Panc1 (cell line): Measurements from ENCODE around the gene EOGT. TPM values are rescaled to one million over a fixed set of nuclear protein-coding genes. Genes with fewer than 3 reads are reported as not detected.

Experiments
- ATAC-seq: fragments of 200-7000 bp; cut with Tn5 transposase; 2 replicates; pipeline ENCODE4 v1.9.1; 2020; ENCODE audit warnings: mild to moderate bottlenecking, moderate library complexity
- BruUV-seq: library from RNA; stranded (reverse); fragments of 400-500 nt; replicated peaks from 2 replicates; lab custom pipeline; 2021; lab: Mats Ljungman, UMichigan
- CTCF ChIA-PET: fragments of 300-600 bp; sonication (Branson Sonifier 250); formaldehyde crosslinking; loops from one replicate; lab custom pipeline; 2022; ENCODE audit warnings: antibody characterized with exemption; lab: Charles Lee
- POLR2A ChIA-PET: fragments of 300-600 bp; sonication (Branson Sonifier 250); formaldehyde crosslinking; loops from one replicate; lab custom pipeline; 2022; ENCODE audit warnings: antibody characterized with exemption; lab: Charles Lee
- DNase-seq: peaks from one replicate; pipeline ENCODE4 v3.0.0-alpha.2; 2010; ENCODE audit warnings: low read depth, low spot score
- H3K27ac ChIP-seq: 2 replicates; pipeline ENCODE4 v1.5.1; 2011; ENCODE audit warnings: mild to moderate bottlenecking, low read length, inconsistent platforms
- H3K27me3 ChIP-seq: fragments of 200-500 bp; sonication (Bioruptor generic); 2 replicates; pipeline ENCODE4 v1.6.0; 2014; ENCODE audit warnings: low read length, inconsistent platforms; ENCODE audit not compliant: control insufficient read depth, insufficient read depth
- H3K36me3 ChIP-seq: fragments of 200-500 bp; sonication (Bioruptor generic); 2 replicates; pipeline ENCODE4 v1.5.1; 2014; ENCODE audit warnings: inconsistent platforms, mild to moderate bottlenecking, low read length, moderate library complexity; ENCODE audit not compliant: control insufficient read depth, insufficient read depth
- H3K4me1 ChIP-seq: 2 replicates; pipeline ENCODE4 v1.5.1; 2011; ENCODE audit warnings: inconsistent platforms, mild to moderate bottlenecking, low read length, moderate library complexity; ENCODE audit not compliant: control insufficient read depth, insufficient read depth
- H3K4me3 ChIP-seq, 2 experiments: 2 replicates each; pipeline ENCODE4 v1.5.1; 2011 to 2012; ENCODE audit warnings: low read depth in 2 of 2, low read length in 2 of 2, mild to moderate bottlenecking in 2 of 2, inconsistent platforms in 1 of 2, moderate library complexity in 1 of 2
- H3K9me3 ChIP-seq: fragments of 200-500 bp; sonication (Bioruptor generic); 2 replicates; pipeline ENCODE4 v1.5.1; 2014; ENCODE audit warnings: low read depth, mild to moderate bottlenecking, inconsistent platforms, low read length, moderate library complexity; ENCODE audit not compliant: control insufficient read depth, insufficient read depth
- POLR2AphosphoS5 ChIP-seq: IDR thresholded peaks from 2 replicates; pipeline ENCODE4 v1.6.1; 2012; ENCODE audit warnings: mild to moderate bottlenecking, low read depth, low read length, moderate library complexity
- SIN3A ChIP-seq: IDR thresholded peaks from 2 replicates; pipeline ENCODE4 v1.6.1; 2012; ENCODE audit warnings: low read depth, mild to moderate bottlenecking, low read length, moderate library complexity, borderline replicate concordance; ENCODE audit not compliant: insufficient read depth
- TCF7L2 ChIP-seq: IDR thresholded peaks from 2 replicates; pipeline ENCODE4 v1.6.1; 2011; ENCODE audit warnings: mild to moderate bottlenecking, low read depth, low read length, inconsistent platforms
- in situ Hi-C: cut with HindIII; loops from 2 replicates; pipeline ENCODE4 v1.10.0; 2016; ENCODE audit warnings: low sequenced_read_pairs, low pct_unique_long_range_greater_than_20kb
- intact Hi-C: fragments of 100-400 bp; cut with micrococcal nuclease; formaldehyde crosslinking; loops from one replicate; pipeline ENCODE4 v1.10.0; 2022; ENCODE audit not compliant: unreplicated experiment
- total RNA-seq: library from RNA; stranded (reverse); gene quantifications from one replicate; pipeline ENCODE4 v1.2.1, GENCODE V29; 2021; ENCODE audit not compliant: unreplicated experiment
- TF ChIP-seq, protein P1 (sequence below): fragments of 450-650 bp; IDR thresholded peaks from 2 replicates; pipeline ENCODE4 v1.5.1; 2017; ENCODE audit warnings: mild to moderate bottlenecking
- TF ChIP-seq, protein P2 (sequence below), 2 experiments: IDR thresholded peaks; 2 replicates each; pipeline ENCODE4 v1.6.1; 2011 to 2012; ENCODE audit warnings: low read depth in 2 of 2, control low read depth in 1 of 2, low read length in 1 of 2, mild to moderate bottlenecking in 1 of 2, moderate library complexity in 1 of 2; ENCODE audit not compliant: insufficient read depth in 1 of 2

EOGT gene
- total RNA-seq, 1 experiment from 2014 or later, result 29.1 TPM

GRCh38 chr3:69032737-69033136 is 19.3 kb upstream of the EOGT start:
- no peaks in the 10 kb centered on the region for H3K9me3 ChIP-seq
- peaks cover 10% of the 10 kb centered on the region for H3K36me3 ChIP-seq
- intact Hi-C loops (no loop called here), in situ Hi-C loops (no loop called here)
- POLR2A ChIA-PET, result no interaction called here
- H3K27me3 ChIP-seq, result no peaks in the 10 kb centered on the region
- ATAC-seq, result no peak
- TF ChIP-seq SIN3A (no peak), TCF7L2 (no peak), POLR2AphosphoS5 (no peak)
- TF ChIP-seq, protein P1, sequence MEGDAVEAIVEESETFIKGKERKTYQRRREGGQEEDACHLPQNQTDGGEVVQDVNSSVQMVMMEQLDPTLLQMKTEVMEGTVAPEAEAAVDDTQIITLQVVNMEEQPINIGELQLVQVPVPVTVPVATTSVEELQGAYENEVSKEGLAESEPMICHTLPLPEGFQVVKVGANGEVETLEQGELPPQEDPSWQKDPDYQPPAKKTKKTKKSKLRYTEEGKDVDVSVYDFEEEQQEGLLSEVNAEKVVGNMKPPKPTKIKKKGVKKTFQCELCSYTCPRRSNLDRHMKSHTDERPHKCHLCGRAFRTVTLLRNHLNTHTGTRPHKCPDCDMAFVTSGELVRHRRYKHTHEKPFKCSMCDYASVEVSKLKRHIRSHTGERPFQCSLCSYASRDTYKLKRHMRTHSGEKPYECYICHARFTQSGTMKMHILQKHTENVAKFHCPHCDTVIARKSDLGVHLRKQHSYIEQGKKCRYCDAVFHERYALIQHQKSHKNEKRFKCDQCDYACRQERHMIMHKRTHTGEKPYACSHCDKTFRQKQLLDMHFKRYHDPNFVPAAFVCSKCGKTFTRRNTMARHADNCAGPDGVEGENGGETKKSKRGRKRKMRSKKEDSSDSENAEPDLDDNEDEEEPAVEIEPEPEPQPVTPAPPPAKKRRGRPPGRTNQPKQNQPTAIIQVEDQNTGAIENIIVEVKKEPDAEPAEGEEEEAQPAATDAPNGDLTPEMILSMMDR, result no peak
- TF ChIP-seq, protein P2, sequence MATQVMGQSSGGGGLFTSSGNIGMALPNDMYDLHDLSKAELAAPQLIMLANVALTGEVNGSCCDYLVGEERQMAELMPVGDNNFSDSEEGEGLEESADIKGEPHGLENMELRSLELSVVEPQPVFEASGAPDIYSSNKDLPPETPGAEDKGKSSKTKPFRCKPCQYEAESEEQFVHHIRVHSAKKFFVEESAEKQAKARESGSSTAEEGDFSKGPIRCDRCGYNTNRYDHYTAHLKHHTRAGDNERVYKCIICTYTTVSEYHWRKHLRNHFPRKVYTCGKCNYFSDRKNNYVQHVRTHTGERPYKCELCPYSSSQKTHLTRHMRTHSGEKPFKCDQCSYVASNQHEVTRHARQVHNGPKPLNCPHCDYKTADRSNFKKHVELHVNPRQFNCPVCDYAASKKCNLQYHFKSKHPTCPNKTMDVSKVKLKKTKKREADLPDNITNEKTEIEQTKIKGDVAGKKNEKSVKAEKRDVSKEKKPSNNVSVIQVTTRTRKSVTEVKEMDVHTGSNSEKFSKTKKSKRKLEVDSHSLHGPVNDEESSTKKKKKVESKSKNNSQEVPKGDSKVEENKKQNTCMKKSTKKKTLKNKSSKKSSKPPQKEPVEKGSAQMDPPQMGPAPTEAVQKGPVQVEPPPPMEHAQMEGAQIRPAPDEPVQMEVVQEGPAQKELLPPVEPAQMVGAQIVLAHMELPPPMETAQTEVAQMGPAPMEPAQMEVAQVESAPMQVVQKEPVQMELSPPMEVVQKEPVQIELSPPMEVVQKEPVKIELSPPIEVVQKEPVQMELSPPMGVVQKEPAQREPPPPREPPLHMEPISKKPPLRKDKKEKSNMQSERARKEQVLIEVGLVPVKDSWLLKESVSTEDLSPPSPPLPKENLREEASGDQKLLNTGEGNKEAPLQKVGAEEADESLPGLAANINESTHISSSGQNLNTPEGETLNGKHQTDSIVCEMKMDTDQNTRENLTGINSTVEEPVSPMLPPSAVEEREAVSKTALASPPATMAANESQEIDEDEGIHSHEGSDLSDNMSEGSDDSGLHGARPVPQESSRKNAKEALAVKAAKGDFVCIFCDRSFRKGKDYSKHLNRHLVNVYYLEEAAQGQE (IDR thresholded peaks at IDR 0.05; ENCODE audit: insufficient read depth in 1 of 2, low read depth in 2 of 2, low read length in 1 of 2), result no peak
- H3K27ac ChIP-seq, result no peak overlapping the region
- CTCF ChIA-PET, result no interaction called here
- no peak for DNase-seq
- no peaks in the 10 kb centered on the region for H3K4me1 ChIP-seq
- BruUV-seq, result no TSS peak
- H3K4me3 ChIP-seq, result no peak overlapping the region

DNA sequence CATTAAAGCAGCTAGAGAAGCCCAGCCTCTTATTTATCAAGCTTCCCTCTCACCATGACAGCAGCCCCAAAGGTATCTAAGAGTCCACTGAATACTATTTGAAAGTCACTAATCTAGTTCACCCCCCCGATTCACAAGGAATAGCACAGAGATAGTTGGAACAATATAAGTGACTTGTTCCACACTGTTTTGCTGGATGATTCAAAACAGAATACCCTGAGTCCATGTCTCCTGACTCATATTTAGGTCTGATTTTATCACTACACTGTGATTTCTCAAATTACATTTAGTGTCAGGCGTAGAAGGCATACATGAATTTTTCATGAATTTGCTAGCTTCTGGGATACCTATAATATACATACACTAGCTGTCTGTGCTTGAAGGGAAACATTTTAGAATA is 18.7 kb upstream of the EOGT start:
- no peaks in the 10 kb centered on the region for H3K27me3 ChIP-seq
- in situ Hi-C loops, result no loop called here
- H3K36me3 ChIP-seq, result peaks cover 12% of the 10 kb centered on the region
- no peak for ATAC-seq
- ChIA-PET POLR2A (no interaction called here), CTCF (no interaction called here)
- DNase-seq, result no peak
- BruUV-seq, result no TSS peak
- no peaks in the 10 kb centered on the region for H3K4me1 ChIP-seq
- H3K9me3 ChIP-seq, result no peaks in the 10 kb centered on the region
- H3K27ac ChIP-seq, result no peak overlapping the region
- TF ChIP-seq SIN3A (no peak), POLR2AphosphoS5 (no peak), TCF7L2 (no peak)
- TF ChIP-seq, protein P1, result no peak
- TF ChIP-seq, protein P2 (IDR thresholded peaks at IDR 0.05; ENCODE audit: insufficient read depth in 1 of 2, low read depth in 2 of 2, low read length in 1 of 2), result no peak
- intact Hi-C loops, result no loop called here
- H3K4me3 ChIP-seq, result no peak overlapping the region
